ENCODE data around the gene ETS2.

Gene ETS2

DNA sequence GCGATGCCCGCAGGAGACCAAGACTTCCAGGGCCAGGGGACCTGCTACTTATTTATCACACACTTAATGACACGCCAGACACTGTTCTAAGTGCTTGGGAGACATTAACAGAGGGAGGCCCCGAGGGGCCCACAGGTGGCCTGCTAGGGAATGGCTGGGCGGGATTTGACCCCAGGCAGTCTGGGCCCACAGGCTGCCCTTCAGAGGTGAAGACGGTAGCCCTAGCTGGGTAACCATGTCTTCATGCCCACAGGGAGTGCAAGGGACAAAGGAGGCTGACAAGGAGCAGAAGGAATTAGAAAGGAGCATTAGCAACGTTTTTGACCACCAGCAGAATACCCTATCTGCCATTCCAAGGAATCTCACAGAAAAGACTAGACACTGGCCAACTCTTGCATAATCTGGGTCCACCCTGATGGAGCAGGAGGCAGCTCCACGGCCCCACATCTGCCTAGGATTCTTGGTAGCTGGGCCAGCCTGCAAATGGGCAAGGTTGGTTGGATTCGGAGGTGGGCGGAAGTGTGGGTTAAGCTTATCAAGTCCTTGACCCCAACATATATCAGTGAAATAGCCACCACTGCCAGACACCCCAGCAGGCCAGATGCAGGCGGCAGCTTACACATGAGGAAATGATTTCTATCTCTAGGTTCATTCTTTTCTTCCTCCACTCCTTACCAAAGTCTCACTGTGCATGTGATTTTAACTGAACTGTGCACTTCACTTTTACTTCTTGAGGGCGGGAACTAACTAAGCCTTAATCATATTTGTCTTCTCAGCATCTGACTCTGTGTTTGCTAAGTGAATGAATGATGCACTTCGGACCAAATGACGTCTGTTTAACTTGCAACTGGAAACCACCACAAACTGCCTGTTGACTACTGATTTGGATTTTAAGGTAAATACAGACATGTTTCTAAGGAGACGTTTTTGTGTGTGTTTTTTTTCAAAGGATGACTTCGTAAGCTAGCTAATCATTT is 3.4 kb upstream of the ETS2 start:
- DNase-seq (ENCODE audit: low spot score) = no peak

GRCh38 chr21:38803075-38803660 is 2.6 kb upstream of the ETS2 start:
- no peak for DNase-seq (ENCODE audit: low spot score)

- DNase-seq (ENCODE audit: low spot score) = no peak
Measured at GRCh38 chr21:38804030-38804788, 1.5 kb upstream of the ETS2 start.

DNA sequence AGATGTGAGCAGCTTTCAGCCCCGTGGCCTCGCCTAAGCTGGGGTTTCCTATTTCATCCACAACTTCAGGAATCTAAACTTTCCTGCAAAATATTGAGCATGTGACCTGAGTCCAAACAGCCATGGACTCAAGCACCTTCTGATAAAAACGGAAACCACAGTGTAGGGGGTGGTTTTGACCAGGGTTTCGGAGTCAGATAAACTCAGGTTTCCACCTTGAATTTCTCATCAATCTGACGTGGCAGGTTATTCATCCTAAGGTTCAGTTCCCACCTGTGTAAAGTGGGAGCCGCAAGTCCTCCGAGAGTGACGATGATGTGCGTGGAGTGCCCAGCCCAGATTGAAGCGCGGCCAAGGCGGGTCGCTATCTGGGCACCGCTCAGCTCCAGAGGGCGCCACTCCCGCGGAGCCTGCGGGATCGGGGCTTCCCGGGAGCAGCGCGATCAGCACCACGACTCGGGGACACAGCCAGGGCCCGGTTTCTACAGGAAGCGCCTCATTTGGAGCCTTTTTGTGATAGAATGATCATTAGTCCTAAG is 871 bp upstream of the ETS2 start:
- DNase-seq (ENCODE audit: low spot score) = no peak

DNA sequence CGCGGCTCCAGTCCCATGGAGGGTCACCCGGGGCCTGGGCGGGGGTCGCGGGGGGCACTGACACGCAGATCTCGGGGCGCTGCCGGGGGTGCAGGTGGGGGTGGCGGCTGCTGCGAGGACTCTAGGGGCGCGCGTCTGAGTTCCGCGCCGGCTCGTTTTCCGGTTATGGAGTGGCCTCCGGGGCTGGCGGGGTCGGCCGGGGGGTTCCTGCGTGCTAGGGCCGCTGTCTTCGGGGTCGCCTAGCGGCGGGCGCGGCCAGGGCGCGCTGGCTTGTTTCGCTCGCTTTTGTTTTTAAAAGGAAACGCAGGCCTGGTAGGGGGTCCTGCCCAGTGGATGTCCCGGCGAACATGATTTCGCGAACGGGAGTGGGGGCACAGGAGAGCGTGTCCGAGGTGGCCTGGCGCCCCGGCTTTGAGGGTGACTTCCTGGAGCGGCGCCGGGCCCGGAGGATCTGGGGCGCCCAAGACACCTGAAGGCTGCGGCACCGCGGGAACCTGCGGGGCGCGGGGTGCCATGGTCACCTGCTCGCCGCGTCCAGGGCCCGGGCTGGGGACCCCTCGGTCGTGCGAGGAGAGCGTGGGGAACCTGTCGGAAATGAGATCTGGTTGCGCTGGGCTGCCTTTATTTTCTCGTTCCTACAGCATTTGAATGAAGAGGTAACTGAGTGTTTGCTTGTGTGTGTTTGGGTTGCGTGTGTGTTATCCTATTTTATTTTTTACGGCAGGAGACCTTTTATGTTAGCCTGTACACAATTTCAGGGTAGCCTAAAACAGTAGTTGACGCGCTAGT is 618 bp downstream of the ETS2 start:
- DNase-seq (ENCODE audit: low spot score) = no peak

- no peak for DNase-seq (ENCODE audit: low spot score)
Measured at GRCh38 chr21:38806942-38807284, 1.2 kb downstream of the ETS2 start.

DNA sequence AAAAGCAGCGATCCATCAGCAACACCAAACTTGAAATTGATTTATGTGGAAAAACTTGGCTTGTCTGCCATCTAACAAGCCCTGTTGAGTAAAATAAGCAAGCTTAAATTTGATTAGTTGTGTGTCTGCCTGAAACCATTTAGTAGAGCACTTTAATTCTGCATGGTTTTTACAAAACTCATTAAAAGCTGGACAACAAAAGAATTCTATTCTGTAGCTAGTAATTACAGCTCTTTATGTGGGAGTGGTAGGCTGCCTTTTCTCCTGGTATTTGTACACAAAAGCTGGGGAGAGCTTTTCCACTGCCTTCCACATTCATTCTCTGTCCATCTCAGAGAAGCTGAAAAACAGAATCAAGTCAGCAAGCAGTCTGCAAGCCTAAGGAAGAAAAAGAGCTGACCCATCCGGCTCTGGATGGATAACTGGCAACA is 1.7 kb downstream of the ETS2 start:
- no peak for DNase-seq (ENCODE audit: low spot score)

DNA sequence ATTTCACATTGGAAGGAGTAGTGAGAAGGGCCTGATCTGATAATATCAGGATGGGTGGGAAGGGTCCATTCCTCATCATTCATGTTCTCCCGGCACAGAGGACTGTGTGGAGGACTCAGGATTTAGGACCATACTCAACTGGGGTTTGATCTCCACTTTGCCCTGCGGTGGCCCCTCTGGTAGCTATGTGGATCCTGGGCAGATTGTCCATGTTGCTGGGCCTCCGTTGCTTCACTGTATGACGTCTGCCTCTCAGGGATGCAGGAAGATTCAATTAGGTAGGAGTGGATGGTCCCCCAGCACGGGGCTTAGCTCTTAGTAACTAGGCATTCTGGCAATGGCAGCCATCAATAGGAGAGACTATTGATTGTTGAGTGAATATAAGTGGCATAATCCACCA is 2.3 kb downstream of the ETS2 start:
- no peak for DNase-seq (ENCODE audit: low spot score)

DNA sequence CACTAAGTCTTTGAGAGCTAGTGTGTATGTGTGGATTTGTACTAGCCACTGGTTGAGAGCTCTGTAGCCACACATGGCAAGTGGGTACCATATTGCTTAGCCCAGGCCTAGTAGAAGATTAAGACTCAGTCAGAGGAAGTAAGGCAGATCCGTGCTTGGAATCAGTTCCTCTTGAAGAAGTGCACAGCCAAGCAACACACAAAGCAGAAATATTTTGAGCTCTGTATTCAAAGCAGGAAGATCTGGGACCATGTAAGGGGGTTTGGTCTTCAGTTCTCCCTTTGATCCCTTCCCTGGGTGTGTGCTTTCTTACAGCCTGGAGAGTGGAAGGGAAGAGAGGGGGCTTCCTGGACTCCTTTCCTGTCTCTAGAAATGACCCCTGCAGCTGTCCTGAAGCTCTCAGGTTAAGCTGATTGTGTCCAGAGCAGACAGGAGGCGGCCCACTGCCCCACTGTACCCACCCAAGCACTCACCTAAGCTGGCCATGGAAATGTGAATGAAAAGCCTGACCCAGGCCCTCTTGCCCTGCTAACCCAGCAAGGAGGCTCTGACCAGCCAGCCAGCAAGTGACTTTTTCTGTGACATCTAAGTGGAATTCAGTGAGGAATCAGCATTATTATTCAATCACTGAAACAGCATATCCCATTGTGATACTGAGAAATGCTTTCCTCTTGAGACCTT is 3.6 kb downstream of the ETS2 start:
- no peak for DNase-seq (ENCODE audit: low spot score)

DNA sequence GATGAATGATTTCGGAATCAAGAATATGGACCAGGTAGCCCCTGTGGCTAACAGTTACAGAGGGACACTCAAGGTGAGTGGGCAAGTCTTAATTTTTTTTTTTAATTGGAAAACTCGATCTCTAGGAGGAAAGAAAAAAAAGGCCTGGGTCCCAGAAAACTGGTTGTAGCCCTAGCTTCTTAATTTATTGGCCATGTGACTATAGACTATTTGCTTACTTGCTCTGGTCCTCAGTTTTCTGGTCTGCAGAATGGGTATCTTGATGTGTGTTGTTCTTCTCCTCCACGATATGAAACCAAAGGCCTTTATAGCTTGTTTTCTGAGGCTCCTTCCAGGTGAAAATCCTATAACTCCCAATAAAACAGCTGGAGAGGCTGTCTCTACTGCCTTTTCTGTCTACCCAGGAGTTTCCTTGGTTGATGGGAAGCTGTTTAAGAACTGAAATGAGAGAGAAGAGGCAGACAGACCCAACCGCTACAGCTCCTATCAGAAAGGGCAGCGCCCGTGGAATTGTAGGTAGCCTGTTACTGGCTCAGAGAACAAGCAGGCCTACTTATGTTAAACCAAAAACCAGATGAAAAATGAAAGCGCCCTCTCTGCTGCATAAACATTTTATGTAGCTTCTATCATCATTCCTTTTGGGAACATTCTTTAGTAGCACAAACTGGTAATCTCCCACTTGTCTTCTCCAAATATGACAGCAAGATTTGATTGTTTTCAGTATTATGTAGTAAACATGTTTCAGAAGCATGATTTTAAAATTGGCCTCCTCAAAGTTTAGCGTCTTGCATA is 4.5 kb downstream of the ETS2 start:
- no peak for DNase-seq (ENCODE audit: low spot score)

DNA sequence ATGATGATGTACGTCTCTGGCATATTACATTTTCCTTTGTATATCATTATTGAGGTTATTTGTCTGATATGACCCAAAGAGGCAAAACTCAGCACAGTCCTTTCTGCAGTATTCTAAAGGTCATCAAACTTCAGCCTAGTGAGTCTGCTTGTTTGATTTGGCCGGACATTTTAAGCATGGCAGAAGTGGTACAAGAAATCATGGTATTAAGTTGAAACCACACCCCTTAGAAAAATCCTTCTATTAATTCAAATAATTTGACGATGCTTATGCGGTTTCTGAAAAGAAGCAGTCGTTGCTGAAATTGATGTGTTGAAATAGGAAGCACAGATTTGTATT is 5.1 kb downstream of the ETS2 start:
- no peak for DNase-seq (ENCODE audit: low spot score)

GRCh38 chr21:38811257-38811656 is 5.5 kb downstream of the ETS2 start:
- peak; percentile 99 for DNase-seq (ENCODE audit: low spot score)

- no peak for DNase-seq (ENCODE audit: low spot score)
Measured at GRCh38 chr21:38813143-38813542, 7.4 kb downstream of the ETS2 start.

DNA sequence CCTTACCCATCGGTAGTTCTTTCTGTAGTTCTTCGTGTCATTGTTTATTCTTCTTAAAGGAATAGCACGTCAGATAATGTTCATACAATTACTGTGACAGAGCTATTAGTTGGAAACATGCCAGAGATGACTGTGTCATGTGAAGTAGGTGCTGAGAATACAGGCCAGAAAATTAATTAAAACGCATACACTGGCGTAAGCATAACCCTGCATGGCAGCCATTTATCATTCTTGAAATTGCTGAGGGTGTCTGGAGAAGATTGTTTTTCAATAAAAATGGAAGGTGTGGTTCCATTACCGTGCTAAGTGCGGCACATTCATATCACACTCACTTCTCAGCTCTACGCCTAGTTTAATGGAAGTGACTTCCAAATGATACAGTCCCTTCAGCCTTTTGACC is 7.8 kb downstream of the ETS2 start:
- no peak for DNase-seq (ENCODE audit: low spot score)

GRCh38 chr21:38814126-38815059 is 8.7 kb downstream of the ETS2 start:
- DNase-seq (ENCODE audit: low spot score) = no peak

GRCh38 chr21:38815060-38815405 is 9.3 kb downstream of the ETS2 start:
- no peak for DNase-seq (ENCODE audit: low spot score)

DNA sequence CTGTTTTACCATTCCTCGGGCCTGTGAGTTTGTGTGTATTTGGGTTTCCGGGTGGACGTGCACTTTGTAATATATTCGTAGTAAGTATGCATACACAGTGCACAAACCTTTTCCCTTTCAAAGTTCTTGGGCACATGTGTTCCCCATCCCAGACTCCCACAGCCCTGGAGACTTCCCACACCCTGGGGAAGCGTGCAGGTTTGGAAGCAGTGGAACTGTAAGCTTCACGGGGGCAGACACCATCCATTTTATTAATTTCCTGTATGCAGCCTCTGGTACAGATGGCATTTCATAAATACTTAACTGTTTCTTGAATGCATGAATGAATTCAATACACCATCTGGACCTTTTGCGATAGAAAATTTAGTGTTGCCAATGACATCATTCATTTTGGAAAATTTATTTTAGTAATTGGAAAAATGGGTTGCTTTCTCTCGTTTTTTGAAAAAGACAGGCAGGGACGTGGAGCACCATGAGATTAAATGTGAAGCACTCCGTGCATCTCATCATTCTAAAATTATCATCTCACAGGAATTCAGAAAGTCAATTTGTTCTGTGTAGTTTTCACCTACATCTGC is 10.8 kb downstream of the ETS2 start:
- DNase-seq (ENCODE audit: low spot score) = no peak

- DNase-seq (ENCODE audit: low spot score) = no peak
Measured at GRCh38 chr21:38817371-38818324, 11.9 kb downstream of the ETS2 start.

Data from kidney capillary endothelial cell (primary cell).